KMS-11 (cell line): ENCODE results near the gene KDM7A.
A peak's percentile ranks its signal among the peaks of the same experiment; 100 is the strongest.

Source experiments
- H2AFZ ChIP-seq: fragments of 200-600 bp; sonication (generic); 2 replicates; pipeline ENCODE4 v1.6.1; 2016; ENCODE audit warnings: antibody characterized with exemption, mixed run types, low read depth
- H3K27ac ChIP-seq: fragments of 200-600 bp; sonication (generic); 2 replicates; pipeline ENCODE4 v1.6.1; 2016; ENCODE audit warnings: mild to moderate bottlenecking, mixed run types
- H3K27me3 ChIP-seq: fragments of 200-600 bp; sonication (generic); 2 replicates; pipeline ENCODE4 v1.6.1; 2017; ENCODE audit warnings: mild to moderate bottlenecking, low read depth, mixed run types, moderate library complexity; ENCODE audit not compliant: insufficient read depth
- H3K36me3 ChIP-seq: fragments of 200-600 bp; sonication (generic); 2 replicates; pipeline ENCODE4 v1.6.1; 2017; ENCODE audit warnings: mild to moderate bottlenecking, mixed run types; ENCODE audit not compliant: insufficient read depth
- H3K4me1 ChIP-seq: fragments of 200-600 bp; sonication (generic); 2 replicates; pipeline ENCODE4 v1.6.1; 2016; ENCODE audit warnings: mild to moderate bottlenecking, low read depth, mixed run types; ENCODE audit not compliant: poor library complexity, severe bottlenecking
- H3K4me2 ChIP-seq: fragments of 200-600 bp; sonication (generic); 2 replicates; pipeline ENCODE4 v1.7.0; 2016; ENCODE audit warnings: mild to moderate bottlenecking, mixed run types
- H3K4me3 ChIP-seq: fragments of 200-600 bp; sonication (generic); IDR thresholded peaks from 2 replicates; pipeline ENCODE4 v1.6.1; 2017; ENCODE audit warnings: low read depth, low read length, mixed read lengths; ENCODE audit not compliant: insufficient read depth
- H3K79me2 ChIP-seq: fragments of 200-600 bp; sonication (generic); 2 replicates; pipeline ENCODE4 v1.6.1; 2016; ENCODE audit warnings: low read depth, mixed run types; ENCODE audit not compliant: insufficient read depth
- H3K9ac ChIP-seq: fragments of 200-600 bp; sonication (generic); 2 replicates; pipeline ENCODE4 v1.6.1; 2016; ENCODE audit warnings: mild to moderate bottlenecking, mixed run types
- H4K20me1 ChIP-seq: fragments of 200-600 bp; sonication (generic); 2 replicates; pipeline ENCODE4 v1.6.1; 2016; ENCODE audit warnings: mild to moderate bottlenecking, mixed run types; ENCODE audit not compliant: insufficient read depth
- TF ChIP-seq, protein P1 (sequence below): fragments of 200-600 bp; sonication (generic); conservative IDR thresholded peaks from 2 replicates; pipeline ENCODE4 v1.6.1; 2017; ENCODE audit warnings: low read depth, mild to moderate bottlenecking, antibody characterized with exemption, low read length, moderate library complexity, mixed read lengths

KDM7A gene

DNA sequence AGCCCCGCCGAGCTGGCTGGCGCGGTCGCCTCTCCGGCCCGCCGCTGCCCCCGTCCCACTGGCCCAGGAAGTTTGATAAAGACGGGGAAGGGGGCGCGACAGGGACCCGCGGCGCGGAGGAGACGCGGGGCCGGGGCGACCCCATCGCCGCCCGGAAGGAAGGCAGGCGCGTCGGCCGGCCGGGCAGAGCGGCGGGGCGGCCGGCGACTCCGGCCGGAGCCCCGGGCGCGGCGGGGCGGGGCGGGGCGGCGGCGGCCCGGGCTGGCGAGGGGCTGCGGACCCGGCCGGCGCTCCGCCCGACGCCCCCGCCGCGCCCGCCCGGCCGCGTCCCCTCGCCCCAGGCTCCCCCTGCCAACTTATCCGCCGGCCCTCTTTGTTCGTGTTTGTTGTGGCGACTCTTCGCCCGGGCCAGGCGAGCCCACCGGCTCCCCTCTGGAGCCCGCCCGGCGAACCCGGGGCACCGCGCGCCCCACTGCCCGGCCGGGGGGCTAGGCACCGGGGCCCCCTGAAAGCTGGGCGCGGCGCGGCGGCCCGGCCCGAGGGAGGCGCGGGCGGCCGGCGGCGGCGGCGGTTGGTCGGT lies 571 bp downstream of the KDM7A start:
- peaks cover 13% of the 10 kb centered on the region for H3K4me1 ChIP-seq
- peaks cover 4% of the 10 kb centered on the region; the same call in 1 of the 2 replicates for H3K79me2 ChIP-seq
- TF ChIP-seq, protein P1, sequence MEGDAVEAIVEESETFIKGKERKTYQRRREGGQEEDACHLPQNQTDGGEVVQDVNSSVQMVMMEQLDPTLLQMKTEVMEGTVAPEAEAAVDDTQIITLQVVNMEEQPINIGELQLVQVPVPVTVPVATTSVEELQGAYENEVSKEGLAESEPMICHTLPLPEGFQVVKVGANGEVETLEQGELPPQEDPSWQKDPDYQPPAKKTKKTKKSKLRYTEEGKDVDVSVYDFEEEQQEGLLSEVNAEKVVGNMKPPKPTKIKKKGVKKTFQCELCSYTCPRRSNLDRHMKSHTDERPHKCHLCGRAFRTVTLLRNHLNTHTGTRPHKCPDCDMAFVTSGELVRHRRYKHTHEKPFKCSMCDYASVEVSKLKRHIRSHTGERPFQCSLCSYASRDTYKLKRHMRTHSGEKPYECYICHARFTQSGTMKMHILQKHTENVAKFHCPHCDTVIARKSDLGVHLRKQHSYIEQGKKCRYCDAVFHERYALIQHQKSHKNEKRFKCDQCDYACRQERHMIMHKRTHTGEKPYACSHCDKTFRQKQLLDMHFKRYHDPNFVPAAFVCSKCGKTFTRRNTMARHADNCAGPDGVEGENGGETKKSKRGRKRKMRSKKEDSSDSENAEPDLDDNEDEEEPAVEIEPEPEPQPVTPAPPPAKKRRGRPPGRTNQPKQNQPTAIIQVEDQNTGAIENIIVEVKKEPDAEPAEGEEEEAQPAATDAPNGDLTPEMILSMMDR, result no peak
- H3K27me3 ChIP-seq, result no peaks in the 10 kb centered on the region
- H3K36me3 ChIP-seq, result no peaks in the 10 kb centered on the region
- peak overlapping the region; percentile 38; the same call in 1 of the 2 replicates for H3K9ac ChIP-seq
- no peak overlapping the region for H3K4me3 ChIP-seq
- peak overlapping the region; percentile 21; the same call in 1 of the 2 replicates for H3K27ac ChIP-seq
- H2AFZ ChIP-seq, result peak overlapping the region; percentile 85
- no peaks in the 10 kb centered on the region for H4K20me1 ChIP-seq
- peak overlapping the region; percentile 58 for H3K4me2 ChIP-seq

DNA sequence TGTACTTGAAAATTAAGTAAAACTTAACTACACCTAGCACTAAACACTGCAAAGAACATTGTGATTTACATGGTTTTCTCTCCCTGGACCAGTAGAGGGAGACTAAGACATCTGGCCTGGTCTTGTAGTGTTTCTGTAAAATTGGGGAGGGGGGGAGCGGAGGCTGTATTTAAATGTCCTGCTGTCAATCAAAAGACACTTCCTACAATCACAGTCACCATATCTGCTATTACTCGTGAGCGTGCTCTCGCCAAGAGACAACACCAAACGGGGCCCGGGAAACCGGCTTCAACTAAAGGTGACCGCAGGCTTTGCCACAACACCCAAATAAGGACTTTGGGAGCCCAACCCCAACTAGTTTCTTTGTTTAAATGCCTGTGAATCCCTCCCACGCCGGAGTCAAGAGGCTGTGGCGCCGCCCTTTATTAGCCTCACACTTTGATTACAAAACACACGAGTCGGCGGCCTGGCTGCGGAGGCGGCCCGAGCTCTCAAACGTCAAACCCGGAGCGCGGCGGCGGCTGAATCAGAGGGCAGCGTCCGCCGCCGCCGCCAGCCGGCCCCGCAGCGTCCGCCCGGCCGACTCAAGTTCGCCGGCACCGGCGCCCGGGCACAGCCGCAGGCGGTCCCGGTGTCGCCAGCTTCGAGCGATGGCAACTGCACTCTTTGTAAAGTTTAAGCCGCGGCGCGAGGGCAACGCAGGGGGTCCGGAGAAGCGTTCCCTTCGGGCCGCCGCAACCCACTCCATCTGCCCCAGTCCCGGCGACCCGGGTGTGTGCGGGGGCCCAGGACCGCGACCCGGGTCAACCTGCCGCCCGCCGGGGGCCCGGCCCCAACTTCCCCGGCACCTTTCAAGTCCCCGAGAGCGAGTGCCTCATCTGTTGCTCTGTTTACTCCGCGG lies 1.3 kb downstream of the KDM7A start:
- Histone ChIP-seq H3K4me2 (peak overlapping the region; percentile 58), H3K4me3 (no peak overlapping the region), H3K79me2 (peaks cover 4% of the 10 kb centered on the region; the same call in 1 of the 2 replicates), H3K27ac (peak overlapping the region; percentile 21; the same call in 1 of the 2 replicates), H2AFZ (peak overlapping the region; percentile 85), H4K20me1 (no peaks in the 10 kb centered on the region), H3K36me3 (no peaks in the 10 kb centered on the region), H3K27me3 (no peaks in the 10 kb centered on the region), H3K4me1 (peaks cover 13% of the 10 kb centered on the region), H3K9ac (peak overlapping the region; percentile 38; the same call in 1 of the 2 replicates)
- TF ChIP-seq, protein P1, result peak; percentile 92

DNA sequence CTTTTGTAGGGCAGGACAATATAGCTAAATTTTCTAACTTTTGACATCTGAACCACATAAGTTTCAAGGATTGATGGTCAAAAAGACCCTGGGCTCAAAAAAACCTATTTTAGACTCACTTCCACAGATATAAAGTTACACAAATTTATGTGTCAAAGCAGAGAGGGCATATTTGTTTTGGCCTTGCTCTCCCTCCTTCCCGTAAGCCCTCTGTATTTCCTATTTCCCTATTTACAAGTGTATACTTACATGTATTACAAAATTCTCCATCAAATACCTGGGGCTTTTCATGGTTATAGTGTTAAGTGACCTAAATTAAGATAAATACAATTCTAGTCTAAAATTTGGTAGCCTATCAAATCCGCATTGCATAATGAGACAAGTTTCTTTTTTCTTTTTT lies 2.6 kb downstream of the KDM7A start:
- Histone ChIP-seq H3K36me3 (no peaks in the 10 kb centered on the region), H3K27me3 (no peaks in the 10 kb centered on the region), H4K20me1 (no peaks in the 10 kb centered on the region), H3K4me1 (peaks cover 13% of the 10 kb centered on the region), H3K79me2 (peaks cover 4% of the 10 kb centered on the region; the same call in 1 of the 2 replicates), H2AFZ (no peak overlapping the region), H3K4me3 (no peak overlapping the region), H3K9ac (no peak overlapping the region), H3K27ac (no peak overlapping the region), H3K4me2 (no peak overlapping the region; the same call in 1 of the 2 replicates)
- TF ChIP-seq, protein P1, result no peak

DNA sequence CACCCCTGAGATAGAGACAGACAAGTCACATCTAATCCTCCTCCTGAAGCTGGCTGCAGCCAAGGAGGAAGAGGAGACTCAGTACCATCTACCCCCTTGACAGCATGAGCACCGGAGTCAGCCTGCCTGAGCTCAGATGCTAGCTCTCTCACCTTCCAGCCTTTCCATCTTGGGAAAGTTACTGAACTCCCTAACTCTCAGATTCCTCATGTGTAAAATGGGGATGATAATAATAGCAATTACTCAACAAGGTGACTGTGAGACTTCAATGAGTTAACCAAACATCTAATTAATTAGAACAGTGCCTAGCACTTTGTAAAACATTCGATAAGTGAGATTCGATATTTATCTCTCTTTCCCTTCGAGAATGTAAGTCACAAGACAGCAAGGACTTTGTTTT lies 6.4 kb downstream of the KDM7A start:
- H3K4me3 ChIP-seq, result no peak overlapping the region
- TF ChIP-seq, protein P1, result no peak
- H3K27ac ChIP-seq, result no peak overlapping the region
- no peaks in the 10 kb centered on the region for H3K36me3 ChIP-seq
- H3K4me2 ChIP-seq, result no peak overlapping the region
- H3K27me3 ChIP-seq, result no peaks in the 10 kb centered on the region
- H3K9ac ChIP-seq, result no peak overlapping the region
- H3K4me1 ChIP-seq, result peaks cover 19% of the 10 kb centered on the region
- H3K79me2 ChIP-seq, result peaks cover 4% of the 10 kb centered on the region; the same call in 1 of the 2 replicates
- no peak overlapping the region for H2AFZ ChIP-seq
- H4K20me1 ChIP-seq, result peaks cover 3% of the 10 kb centered on the region; the same call in 1 of the 2 replicates
